GM23248 (cell line): ENCODE measurements around the gene CSTB. TPM values are rescaled to one million over a fixed set of nuclear protein-coding genes. Genes with fewer than 3 reads are reported as not detected.

Experiments
- DNase-seq: peaks from one replicate; pipeline ENCODE4 v3.0.0-alpha.2; 2015
- H2AFZ ChIP-seq: fragments of 200-600 bp; sonication (generic); 2 replicates; pipeline ENCODE4 v1.6.1; 2016; ENCODE audit warnings: antibody characterized with exemption
- H3F3A ChIP-seq: fragments of 200-600 bp; sonication (generic); 2 replicates; pipeline ENCODE4 v1.6.1; 2016; ENCODE audit warnings: mild to moderate bottlenecking, antibody characterized with exemption, mixed run types; ENCODE audit not compliant: insufficient read depth
- H3K27ac ChIP-seq: fragments of 200-600 bp; sonication (generic); 2 replicates; pipeline ENCODE4 v1.5.1; 2016; ENCODE audit warnings: mild to moderate bottlenecking
- H3K27me3 ChIP-seq: fragments of 200-600 bp; sonication (generic); replicated peaks from 2 replicates; pipeline ENCODE4 v1.6.1; 2016; ENCODE audit warnings: mild to moderate bottlenecking; ENCODE audit not compliant: insufficient read depth
- H3K36me3 ChIP-seq: fragments of 200-600 bp; sonication (generic); 2 replicates; pipeline ENCODE4 v1.6.1; 2016; ENCODE audit warnings: low read depth, mild to moderate bottlenecking
- H3K4me1 ChIP-seq: fragments of 200-600 bp; sonication (generic); 2 replicates; pipeline ENCODE4 v1.6.1; 2016; ENCODE audit warnings: mild to moderate bottlenecking; ENCODE audit not compliant: insufficient read depth
- H3K4me2 ChIP-seq: fragments of 200-600 bp; sonication (generic); one replicate; pipeline ENCODE4 v1.6.1; 2016; ENCODE audit warnings: mild to moderate bottlenecking; ENCODE audit not compliant: unreplicated experiment
- H3K4me3 ChIP-seq: fragments of 200-600 bp; sonication (generic); 2 replicates; pipeline ENCODE4 v1.5.1; 2016; ENCODE audit warnings: mild to moderate bottlenecking
- H3K79me2 ChIP-seq: fragments of 200-600 bp; sonication (generic); 2 replicates; pipeline ENCODE4 v1.6.1; 2016; ENCODE audit warnings: mild to moderate bottlenecking; ENCODE audit not compliant: insufficient read depth
- H3K9ac ChIP-seq: fragments of 200-600 bp; sonication (generic); 2 replicates; pipeline ENCODE4 v1.6.1; 2016; ENCODE audit warnings: mild to moderate bottlenecking
- H3K9me2 ChIP-seq: fragments of 200-600 bp; sonication (generic); 2 replicates; pipeline ENCODE4 v1.6.1; 2016; ENCODE audit warnings: mixed run types, mild to moderate bottlenecking, moderate library complexity; ENCODE audit not compliant: insufficient read depth
- H3K9me3 ChIP-seq: fragments of 200-600 bp; sonication (generic); one replicate; pipeline ENCODE4 v1.6.1; 2017; ENCODE audit warnings: low read depth
- H4K20me1 ChIP-seq: fragments of 200-600 bp; sonication (generic); 2 replicates; pipeline ENCODE4 v1.6.0; 2016; ENCODE audit not compliant: insufficient read depth
- EZH2 ChIP-seq: fragments of 200-600 bp; sonication (generic); IDR thresholded peaks from 2 replicates; pipeline ENCODE4 v1.6.1; 2018; ENCODE audit warnings: antibody characterized with exemption, mild to moderate bottlenecking; ENCODE audit not compliant: insufficient read depth, poor library complexity, severe bottlenecking
- EZH2phosphoT487 ChIP-seq: fragments of 200-600 bp; sonication (generic); IDR thresholded peaks from 2 replicates; pipeline ENCODE4 v1.6.1; 2018; ENCODE audit warnings: antibody characterized with exemption, moderate library complexity, mild to moderate bottlenecking, low read depth; ENCODE audit not compliant: insufficient read depth
- WGBS, 2 experiments: methylation state at CpG; one replicate each; pipeline ENCODE4 v1.1.6; 2015 to 2017; ENCODE audit warnings: low lambda C conversion rate in 2 of 2, low coverage in 1 of 2; ENCODE audit errors: missing lambda C conversion rate in 2 of 2; 5-methylcytosine and 5-hydroxymethylcytosine counted together
- in situ Hi-C: fragments of 300-500 bp; cut with MboI; formaldehyde crosslinking; loops from 2 replicates; pipeline ENCODE4 v1.15.0; 2020
- polyA plus RNA-seq: library from polyadenylated mRNA; unstranded; fragments of >200 nt; fragmentation: Nextera tagmentation; extraction: Ambion mirVana; gene quantifications from 2 replicates; pipeline ENCODE4 v1.2.1, GENCODE V29; 2016
- total RNA-seq: library from RNA; depleted of rRNA; stranded (reverse); fragments of >200 nt; shearing (Covaris generic); gene quantifications from 2 replicates; pipeline ENCODE4 v1.2.3, GENCODE V29; 2014

The CSTB gene
- total and polyA plus RNA-seq, 2 experiments from 2014 or later, result 6.7 to 95.0 TPM

DNA sequence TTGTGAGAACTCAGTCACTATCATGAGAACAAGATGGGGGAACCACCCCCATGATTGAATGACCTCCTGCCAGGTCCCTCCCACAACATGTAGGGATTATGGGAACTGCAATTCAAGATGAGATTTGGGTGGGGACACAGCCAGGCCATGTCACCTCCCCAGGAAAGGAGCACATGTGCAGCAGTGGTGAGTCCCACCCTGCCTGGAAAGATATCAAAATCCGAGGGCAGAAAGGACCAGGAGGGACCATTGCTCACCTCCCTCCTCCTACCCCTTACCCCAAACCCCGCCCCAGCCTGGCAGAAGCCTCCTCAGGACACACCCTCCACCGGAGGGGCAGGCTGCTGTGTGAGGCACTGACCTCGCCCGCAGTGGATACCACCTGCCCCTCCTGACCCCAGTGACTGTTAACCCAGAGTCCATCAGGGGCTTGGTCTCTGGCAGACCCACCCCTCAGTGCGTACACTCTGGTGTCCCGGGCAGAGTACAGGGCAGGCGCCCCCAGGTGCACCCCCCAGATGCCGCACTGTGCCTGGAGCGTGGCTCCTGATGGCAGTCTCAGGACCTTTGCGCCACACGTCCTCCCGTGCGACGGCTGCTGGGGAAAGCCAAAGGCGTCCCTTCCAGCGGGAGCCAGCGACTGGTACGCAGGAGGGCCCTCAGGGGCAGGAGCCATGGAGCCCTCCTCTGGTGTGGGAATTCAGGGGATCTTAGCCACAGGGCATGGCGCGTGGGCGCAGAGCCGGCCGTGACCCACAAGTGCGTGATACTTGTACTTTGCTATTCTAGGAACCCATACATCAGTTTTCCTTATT is 36.3 kb downstream of the CSTB start:
- no peak for TF ChIP-seq EZH2phosphoT487
- TF ChIP-seq EZH2, result no peak
- no peak overlapping the region for H3K4me3 ChIP-seq
- H3F3A ChIP-seq, result no peaks in the 10 kb centered on the region
- H3K9me2 ChIP-seq, result no peaks in the 10 kb centered on the region
- H3K4me2 ChIP-seq, result no peak overlapping the region
- in situ Hi-C loops, result no loop called here
- no peak overlapping the region for H3K9ac ChIP-seq
- H3K4me1 ChIP-seq, result no peaks in the 10 kb centered on the region
- no peak for DNase-seq
- peaks cover 5% of the 10 kb centered on the region for H3K36me3 ChIP-seq
- no peaks in the 10 kb centered on the region for H4K20me1 ChIP-seq
- H3K27me3 ChIP-seq, result no peaks in the 10 kb centered on the region
- WGBS, 2 experiments, result 93 to 94% methylated on average over 23 to 25 of the region's 25 CpGs
- peaks cover 36% of the 10 kb centered on the region for H3K79me2 ChIP-seq
- no peak overlapping the region for H2AFZ ChIP-seq
- no peak overlapping the region for H3K27ac ChIP-seq
- no peaks in the 10 kb centered on the region for H3K9me3 ChIP-seq

DNA sequence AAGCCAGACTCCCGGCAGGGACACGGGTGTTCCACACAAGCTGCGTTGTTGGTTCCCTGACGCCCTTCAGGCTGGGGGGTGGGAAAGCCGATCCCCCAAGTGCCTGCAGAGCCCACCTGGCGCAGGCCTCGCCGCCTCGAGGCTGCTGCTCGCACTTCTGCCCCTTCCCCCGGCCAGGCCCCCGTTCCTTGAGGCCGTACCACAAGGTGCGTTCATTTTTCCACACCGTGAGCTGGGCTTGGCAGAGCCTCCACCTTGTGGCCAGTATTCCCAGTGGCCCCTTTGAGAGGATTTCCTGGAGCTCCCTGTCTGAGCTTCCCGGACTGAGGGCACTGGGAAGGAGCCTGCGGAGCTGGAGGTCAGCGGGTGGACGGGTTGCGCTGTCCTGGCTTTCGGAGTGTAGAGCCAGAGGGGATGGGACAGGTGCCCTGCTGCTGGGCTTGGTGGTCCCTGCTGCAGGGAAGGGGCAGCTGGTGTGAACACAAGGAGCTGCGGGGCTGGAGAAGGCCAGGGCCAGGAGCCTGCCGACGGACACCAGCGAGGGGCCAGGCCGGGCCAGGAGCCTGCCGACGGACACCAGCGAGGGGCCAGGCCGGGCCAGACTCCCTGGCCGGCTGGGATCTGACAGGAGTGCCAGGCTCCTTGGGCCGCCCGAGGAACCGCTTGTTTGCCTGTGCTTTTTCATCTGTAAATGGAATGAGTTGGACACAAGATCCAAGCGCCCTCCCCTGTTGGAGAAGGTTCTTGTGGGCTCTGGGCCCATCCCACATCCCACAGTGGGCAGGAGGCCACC is 38.8 kb downstream of the CSTB start:
- WGBS, 2 experiments, result 94 to 98% methylated on average over 29 to 35 of the region's 35 CpGs
- in situ Hi-C loops, result no loop called here
- TF ChIP-seq EZH2 (no peak), EZH2phosphoT487 (no peak)
- H3F3A ChIP-seq, result peaks cover 12% of the 10 kb centered on the region; the same call in 1 of the 2 replicates
- DNase-seq, result no peak
- H3K4me1 ChIP-seq, result peaks cover 19% of the 10 kb centered on the region
- H4K20me1 ChIP-seq, result no peaks in the 10 kb centered on the region
- H3K9ac ChIP-seq, result no peak overlapping the region
- H3K9me3 ChIP-seq, result no peaks in the 10 kb centered on the region
- H3K79me2 ChIP-seq, result peaks cover 46% of the 10 kb centered on the region
- H3K27ac ChIP-seq, result no peak overlapping the region
- no peak overlapping the region for H3K4me3 ChIP-seq
- H3K36me3 ChIP-seq, result no peaks in the 10 kb centered on the region; the same call in 1 of the 2 replicates
- no peak overlapping the region for H2AFZ ChIP-seq
- H3K4me2 ChIP-seq, result no peak overlapping the region
- no peaks in the 10 kb centered on the region for H3K9me2 ChIP-seq
- H3K27me3 ChIP-seq, result no peaks in the 10 kb centered on the region

DNA sequence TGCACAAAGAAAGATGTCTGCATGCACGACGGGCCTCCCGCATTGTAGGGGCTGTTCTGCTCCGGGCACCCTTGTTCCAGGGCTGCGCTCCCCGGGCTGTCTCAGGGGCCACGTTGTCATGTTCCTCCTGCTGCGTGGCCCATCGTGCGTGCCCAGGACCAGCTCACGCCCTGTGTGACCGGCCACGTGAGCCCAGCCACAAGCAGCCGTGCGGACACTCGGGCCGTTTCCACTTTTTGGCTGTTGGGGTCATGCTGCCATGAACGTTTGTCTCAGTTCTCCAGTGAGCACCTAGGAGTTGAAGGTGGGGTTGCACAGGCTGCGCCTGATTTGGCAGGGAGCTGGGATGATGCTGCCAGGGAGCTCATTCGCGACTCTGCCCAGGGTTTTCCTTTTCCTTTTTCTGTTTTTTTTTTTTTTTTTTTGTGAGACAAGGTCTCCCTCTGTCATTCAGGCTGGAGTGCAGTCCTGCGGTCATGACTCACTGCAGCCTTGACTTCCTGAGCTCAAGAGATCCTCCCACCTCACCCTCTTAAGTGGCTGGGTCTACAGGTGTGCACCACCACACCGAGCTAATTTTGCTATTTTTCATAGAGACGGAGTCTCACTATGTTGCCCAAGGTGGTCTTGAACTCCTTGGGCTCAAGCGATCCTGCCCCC is 39.8 kb downstream of the CSTB start:
- peaks cover 12% of the 10 kb centered on the region; the same call in 1 of the 2 replicates for H3F3A ChIP-seq
- TF ChIP-seq EZH2, result no peak
- TF ChIP-seq EZH2phosphoT487, result no peak
- H3K9ac ChIP-seq, result no peak overlapping the region
- no peaks in the 10 kb centered on the region for H3K9me2 ChIP-seq
- H3K9me3 ChIP-seq, result no peaks in the 10 kb centered on the region
- peaks cover 27% of the 10 kb centered on the region for H3K4me1 ChIP-seq
- no peak for DNase-seq
- peaks cover 55% of the 10 kb centered on the region for H3K79me2 ChIP-seq
- in situ Hi-C loops, result no loop called here
- 93 to 95% methylated on average over 25 of the region's 25 CpGs for WGBS, 2 experiments
- no peaks in the 10 kb centered on the region for H4K20me1 ChIP-seq
- H3K27me3 ChIP-seq, result no peaks in the 10 kb centered on the region
- H3K4me3 ChIP-seq, result no peak overlapping the region
- H3K36me3 ChIP-seq, result no peaks in the 10 kb centered on the region; the same call in 1 of the 2 replicates
- no peak overlapping the region for H2AFZ ChIP-seq
- no peak overlapping the region for H3K27ac ChIP-seq
- no peak overlapping the region for H3K4me2 ChIP-seq
